Adipocyte (in vitro differentiated cells): Measurements from ENCODE around the gene MAD2L1.
A peak's percentile ranks its signal among the peaks of the same experiment; 100 is the strongest.

Source experiments
- DNase-seq: peaks from one replicate; pipeline ENCODE4 v3.0.0-alpha.2; 2015; ENCODE audit warnings: low read depth
- H3K27me3 ChIP-seq: replicated peaks from 2 replicates; pipeline ENCODE4 v1.7.0; 2013; ENCODE audit warnings: mild to moderate bottlenecking, low read length, moderate library complexity; ENCODE audit not compliant: control insufficient read depth, insufficient read depth
- H3K36me3 ChIP-seq: 2 replicates; pipeline ENCODE4 v1.7.0; 2013; ENCODE audit warnings: low read length, mild to moderate bottlenecking, moderate library complexity; ENCODE audit not compliant: control insufficient read depth, insufficient read depth, severe bottlenecking
- H3K4me1 ChIP-seq: 2 replicates; pipeline ENCODE4 v1.7.0; 2013; ENCODE audit warnings: mild to moderate bottlenecking, low read length, moderate library complexity; ENCODE audit not compliant: control insufficient read depth, insufficient read depth
- H3K4me3 ChIP-seq: 2 replicates; pipeline ENCODE4 v1.7.0; 2013; ENCODE audit warnings: mild to moderate bottlenecking, low read length, moderate library complexity
- H3K9ac ChIP-seq: 2 replicates; pipeline ENCODE4 v1.7.0; 2013; ENCODE audit warnings: mild to moderate bottlenecking, low read length, moderate library complexity
- H3K9me3 ChIP-seq: 2 replicates; pipeline ENCODE4 v1.7.0; 2013; ENCODE audit warnings: mild to moderate bottlenecking, low read length, moderate library complexity; ENCODE audit not compliant: control insufficient read depth

Gene MAD2L1

DNA sequence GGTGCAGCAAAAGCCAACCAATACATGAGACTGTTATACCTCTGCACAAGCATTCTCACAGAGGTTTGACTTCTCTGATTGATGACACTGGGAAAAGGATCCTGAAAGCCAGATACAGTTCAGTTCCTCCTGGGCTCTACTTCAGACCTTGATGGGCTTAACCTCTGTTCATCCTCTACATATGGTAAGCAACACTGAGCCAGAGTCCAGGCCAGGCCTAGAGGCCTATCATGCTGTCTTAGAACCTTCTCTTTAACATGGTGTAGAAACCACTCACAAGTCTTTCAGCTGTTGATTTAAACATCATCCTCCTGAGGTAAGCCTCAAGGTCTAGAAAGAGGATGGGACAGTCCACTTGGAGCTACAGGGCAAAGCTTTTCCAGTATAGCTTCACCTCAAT lies 9.2 kb downstream of the MAD2L1 start:
- Histone ChIP-seq H3K27me3 (no peaks in the 10 kb centered on the region), H3K36me3 (no peaks in the 10 kb centered on the region), H3K4me3 (no peak overlapping the region), H3K9me3 (no peaks in the 10 kb centered on the region), H3K9ac (no peak overlapping the region), H3K4me1 (peaks cover 22% of the 10 kb centered on the region)
- no peak for DNase-seq

DNA sequence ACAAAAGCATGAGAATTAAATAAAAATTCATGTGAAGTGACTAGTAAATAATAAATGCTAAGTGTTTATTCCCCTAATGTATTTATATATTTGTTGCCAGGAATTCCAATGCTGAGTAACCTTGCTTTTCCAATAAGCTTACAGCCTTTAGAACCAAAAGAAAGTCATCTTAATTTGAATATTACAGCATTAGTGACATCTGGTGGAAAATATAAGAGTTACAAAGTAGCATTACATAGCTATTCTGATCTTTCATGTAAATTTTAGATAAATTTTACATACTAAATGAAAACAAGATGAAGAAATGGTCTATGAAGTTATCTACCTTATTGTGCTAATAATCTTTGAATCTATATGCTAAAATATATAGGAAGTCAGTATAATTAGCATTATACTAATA lies 10.4 kb downstream of the MAD2L1 start:
- H3K27me3 ChIP-seq: no peaks in the 10 kb centered on the region
- peaks cover 22% of the 10 kb centered on the region for H3K4me1 ChIP-seq
- H3K9me3 ChIP-seq: no peaks in the 10 kb centered on the region
- H3K4me3 ChIP-seq: no peak overlapping the region
- H3K36me3 ChIP-seq: no peaks in the 10 kb centered on the region
- H3K9ac ChIP-seq: no peak overlapping the region
- peak; percentile 80 for DNase-seq

DNA sequence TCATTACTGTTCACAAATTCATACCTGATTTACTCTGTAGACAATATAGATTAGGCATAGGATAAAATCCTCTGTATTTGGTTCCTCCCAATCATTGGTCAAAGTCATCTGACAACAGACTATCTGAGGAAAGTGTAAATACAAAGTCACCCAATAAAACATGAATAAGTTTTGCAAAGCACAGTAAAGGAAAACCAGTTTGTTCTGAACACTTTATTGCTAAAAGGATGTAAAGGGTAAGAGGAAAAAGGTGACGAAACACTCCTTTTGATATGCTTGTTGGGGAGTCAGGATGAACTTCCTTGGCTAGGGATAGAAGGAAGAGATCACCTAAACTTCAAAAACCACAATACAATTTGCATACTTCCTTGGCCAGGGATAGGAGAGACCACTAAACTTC lies 10.9 kb downstream of the MAD2L1 start:
- Histone ChIP-seq H3K4me3 (no peak overlapping the region), H3K9ac (no peak overlapping the region), H3K27me3 (no peaks in the 10 kb centered on the region), H3K4me1 (peaks cover 22% of the 10 kb centered on the region), H3K36me3 (no peaks in the 10 kb centered on the region), H3K9me3 (no peaks in the 10 kb centered on the region)
- no peak for DNase-seq

DNA sequence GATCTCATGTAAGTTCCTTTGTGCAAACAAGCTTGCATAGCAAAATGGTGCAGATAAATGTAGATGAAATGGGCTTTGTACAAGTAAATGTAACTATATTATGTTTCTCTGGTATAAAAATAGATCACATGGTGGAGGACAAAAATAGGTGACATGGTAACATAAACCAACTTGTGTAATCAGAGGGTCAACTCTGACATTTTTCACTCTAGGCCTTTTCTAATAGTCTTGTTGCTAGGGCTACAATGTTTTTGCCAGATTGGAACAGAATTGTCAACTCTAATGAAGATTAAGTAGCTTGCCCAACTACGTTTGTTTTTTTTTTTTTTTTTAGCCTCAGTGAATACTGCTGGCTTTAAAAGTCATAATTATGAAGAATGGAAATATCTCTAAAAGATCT lies 11.5 kb downstream of the MAD2L1 start:
- Histone ChIP-seq H3K4me3 (no peak overlapping the region), H3K9me3 (no peaks in the 10 kb centered on the region), H3K36me3 (no peaks in the 10 kb centered on the region), H3K27me3 (no peaks in the 10 kb centered on the region), H3K4me1 (peaks cover 22% of the 10 kb centered on the region), H3K9ac (no peak overlapping the region)
- DNase-seq: no peak

DNA sequence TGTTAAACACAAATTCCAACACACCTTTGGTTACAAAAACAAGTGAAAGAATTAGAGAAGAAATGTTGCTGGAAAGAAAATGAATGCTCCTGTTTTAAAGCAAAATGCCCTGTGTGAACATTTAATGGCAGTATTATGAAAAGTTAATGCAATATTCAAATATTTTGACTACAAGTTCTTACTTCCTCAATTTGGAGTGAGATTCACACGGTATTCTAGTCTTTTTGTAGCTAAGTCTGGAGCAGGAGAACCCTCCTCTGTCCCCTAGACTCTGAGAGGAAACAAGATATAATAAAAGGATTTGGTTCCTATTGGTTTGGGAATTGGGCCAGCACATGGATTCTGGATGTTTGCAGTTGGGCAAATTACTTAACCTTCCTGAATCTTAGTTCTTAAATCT lies 12.7 kb downstream of the MAD2L1 start:
- Histone ChIP-seq H3K9me3 (no peaks in the 10 kb centered on the region), H3K9ac (no peak overlapping the region), H3K36me3 (no peaks in the 10 kb centered on the region), H3K27me3 (no peaks in the 10 kb centered on the region), H3K4me1 (peaks cover 22% of the 10 kb centered on the region), H3K4me3 (no peak overlapping the region)
- DNase-seq: no peak

DNA sequence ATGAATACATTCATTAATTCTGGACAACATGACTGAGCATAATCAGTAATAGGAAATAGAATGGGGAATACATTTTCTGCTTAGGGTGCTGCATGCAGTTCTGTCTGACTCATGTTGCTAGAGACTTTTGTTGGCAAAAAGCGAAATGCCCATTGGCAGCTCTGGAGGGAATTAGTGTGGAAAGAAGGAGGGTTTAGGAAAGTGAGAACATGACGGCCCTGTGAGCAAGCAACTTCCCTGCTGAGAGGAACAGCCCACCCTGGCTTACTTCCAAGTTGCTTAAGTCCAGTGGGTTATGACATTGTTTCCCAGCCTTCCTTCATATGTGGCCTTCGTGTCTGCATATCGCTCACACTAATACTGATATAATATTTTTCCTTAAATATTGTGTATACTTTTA lies 13.8 kb downstream of the MAD2L1 start:
- H3K9ac ChIP-seq: no peak overlapping the region
- DNase-seq: peak; percentile 92
- H3K4me1 ChIP-seq: peaks cover 22% of the 10 kb centered on the region
- no peaks in the 10 kb centered on the region for H3K27me3 ChIP-seq
- no peaks in the 10 kb centered on the region for H3K9me3 ChIP-seq
- H3K4me3 ChIP-seq: no peak overlapping the region
- H3K36me3 ChIP-seq: no peaks in the 10 kb centered on the region

DNA sequence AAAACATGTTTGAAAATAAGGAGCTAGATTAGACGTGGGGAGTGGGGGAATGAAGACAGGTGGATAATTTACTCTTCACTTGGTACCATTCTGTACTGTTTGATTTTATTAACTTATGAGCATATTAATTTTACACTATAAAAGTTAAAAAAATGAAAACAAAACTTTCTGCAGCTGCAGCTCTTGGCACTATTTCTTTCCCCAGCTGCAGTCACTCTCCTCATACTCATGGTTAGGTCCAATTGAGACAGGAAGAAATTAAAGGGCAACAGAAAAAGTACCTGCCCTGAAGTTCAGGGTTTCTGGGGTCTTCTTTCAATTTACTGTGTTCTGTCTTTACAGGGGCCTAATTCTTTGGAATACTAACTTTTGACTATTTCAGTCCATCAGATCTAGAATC lies 15.4 kb downstream of the MAD2L1 start:
- Histone ChIP-seq H3K9ac (no peak overlapping the region), H3K4me3 (no peak overlapping the region), H3K27me3 (no peaks in the 10 kb centered on the region), H3K36me3 (no peaks in the 10 kb centered on the region), H3K4me1 (peaks cover 22% of the 10 kb centered on the region), H3K9me3 (no peaks in the 10 kb centered on the region)
- no peak for DNase-seq

DNA sequence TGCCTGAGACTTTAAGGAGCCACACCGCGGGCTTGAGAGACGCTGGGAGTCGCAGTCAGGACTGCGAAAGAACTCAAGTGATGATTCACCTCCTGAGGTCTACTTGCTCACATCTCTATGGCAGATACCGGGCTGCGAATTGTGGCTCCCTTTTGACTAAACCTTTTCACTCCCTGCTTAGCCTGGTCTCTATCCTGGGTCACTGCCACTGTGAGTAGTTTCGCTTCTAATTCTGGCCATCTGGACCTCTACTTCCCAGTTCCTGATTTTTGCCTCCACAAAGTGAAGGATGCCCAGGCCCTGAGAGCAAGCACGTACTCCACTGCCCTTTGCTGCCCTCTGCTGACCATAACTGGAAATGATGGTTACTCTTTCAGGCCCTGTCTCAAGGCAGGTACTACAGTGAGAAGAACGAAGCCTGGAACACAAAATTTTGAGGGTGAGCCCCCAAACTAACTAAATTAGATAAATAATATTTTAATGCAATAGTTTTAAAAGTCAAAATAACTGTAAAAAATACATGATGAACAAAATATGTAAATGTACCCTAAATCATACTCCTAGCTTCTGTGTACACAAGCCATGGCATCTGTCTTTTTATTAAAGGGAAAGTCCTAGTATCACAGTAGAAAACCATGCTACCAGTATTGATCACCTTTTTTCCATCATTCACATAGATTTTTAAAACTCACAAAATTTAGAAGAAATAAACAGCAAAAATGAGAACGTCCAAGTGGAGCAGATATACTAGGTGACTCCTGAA lies 16.7 kb downstream of the MAD2L1 start:
- peak overlapping the region; percentile 77 for H3K4me3 ChIP-seq
- H3K4me1 ChIP-seq: peaks cover 14% of the 10 kb centered on the region
- no peaks in the 10 kb centered on the region for H3K27me3 ChIP-seq
- H3K9me3 ChIP-seq: no peaks in the 10 kb centered on the region
- peak; percentile 94 for DNase-seq
- H3K36me3 ChIP-seq: no peaks in the 10 kb centered on the region
- H3K9ac ChIP-seq: peak overlapping the region; percentile 63

DNA sequence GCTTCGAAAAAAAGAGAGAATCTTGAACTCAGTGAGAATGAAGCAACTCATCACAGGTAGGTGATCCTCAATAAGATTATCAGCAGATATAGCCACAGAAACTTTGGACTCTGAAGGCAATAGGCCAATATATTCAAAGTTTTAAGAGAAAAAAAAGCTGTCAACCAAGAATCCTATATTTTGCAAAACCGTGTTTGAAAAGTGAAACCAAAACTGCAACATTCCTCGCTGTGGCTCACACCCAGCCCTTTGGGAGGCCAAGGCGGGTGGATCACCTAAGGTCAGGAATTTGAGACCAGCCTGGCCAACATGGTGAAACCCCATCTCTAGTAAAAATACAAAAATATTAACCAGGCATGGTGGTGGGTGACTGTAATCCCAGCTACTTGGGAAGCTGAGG lies 22.8 kb downstream of the MAD2L1 start:
- Histone ChIP-seq H3K4me1 (no peaks in the 10 kb centered on the region), H3K9me3 (peaks cover 11% of the 10 kb centered on the region), H3K4me3 (no peak overlapping the region), H3K27me3 (no peaks in the 10 kb centered on the region), H3K36me3 (no peaks in the 10 kb centered on the region), H3K9ac (no peak overlapping the region)
- DNase-seq: no peak

DNA sequence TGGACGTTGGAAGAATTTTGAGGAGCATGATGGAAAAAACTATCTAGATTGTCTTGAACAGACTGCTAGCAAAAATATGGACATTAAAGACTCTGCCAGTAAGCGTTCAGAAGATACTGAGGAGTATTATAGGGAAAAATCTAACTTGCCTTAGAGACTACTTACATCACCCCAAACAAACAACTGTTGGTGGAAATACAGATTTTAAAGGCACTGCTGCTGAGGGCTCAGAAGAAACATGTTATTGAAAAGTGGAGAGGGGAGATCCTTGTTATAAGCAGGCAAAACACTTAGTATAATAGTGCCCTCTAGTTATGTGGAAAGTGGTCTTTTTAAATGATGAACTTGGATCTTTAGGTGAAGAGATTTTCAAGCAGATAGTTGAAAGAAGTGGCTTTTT lies 29.2 kb downstream of the MAD2L1 start:
- H3K9ac ChIP-seq: no peak overlapping the region
- DNase-seq: no peak
- no peaks in the 10 kb centered on the region for H3K4me1 ChIP-seq
- no peaks in the 10 kb centered on the region for H3K27me3 ChIP-seq
- no peak overlapping the region for H3K4me3 ChIP-seq
- H3K36me3 ChIP-seq: no peaks in the 10 kb centered on the region
- H3K9me3 ChIP-seq: no peaks in the 10 kb centered on the region

DNA sequence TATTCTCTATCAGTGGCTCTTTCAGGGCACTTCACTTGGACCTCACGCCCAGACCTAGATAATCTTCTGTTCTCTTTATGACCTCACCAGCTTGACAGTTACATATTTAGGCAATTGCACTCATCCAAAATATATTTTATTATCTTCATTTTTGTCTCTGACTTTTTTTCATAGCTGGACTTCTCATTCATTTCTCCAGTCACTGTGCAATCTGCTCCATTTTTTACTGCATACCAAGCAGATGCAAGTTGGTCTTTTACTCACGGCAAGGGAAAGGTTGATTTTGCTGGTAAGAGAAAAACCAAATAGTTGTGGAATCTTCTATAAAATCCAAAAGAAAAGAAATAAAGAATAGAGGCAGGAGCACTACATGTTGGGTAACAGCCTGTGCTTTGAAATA lies 31.7 kb downstream of the MAD2L1 start:
- Histone ChIP-seq H3K9ac (no peak overlapping the region), H3K27me3 (no peaks in the 10 kb centered on the region), H3K36me3 (no peaks in the 10 kb centered on the region), H3K4me3 (no peak overlapping the region), H3K4me1 (no peaks in the 10 kb centered on the region), H3K9me3 (no peaks in the 10 kb centered on the region)
- peak; percentile 23 for DNase-seq

DNA sequence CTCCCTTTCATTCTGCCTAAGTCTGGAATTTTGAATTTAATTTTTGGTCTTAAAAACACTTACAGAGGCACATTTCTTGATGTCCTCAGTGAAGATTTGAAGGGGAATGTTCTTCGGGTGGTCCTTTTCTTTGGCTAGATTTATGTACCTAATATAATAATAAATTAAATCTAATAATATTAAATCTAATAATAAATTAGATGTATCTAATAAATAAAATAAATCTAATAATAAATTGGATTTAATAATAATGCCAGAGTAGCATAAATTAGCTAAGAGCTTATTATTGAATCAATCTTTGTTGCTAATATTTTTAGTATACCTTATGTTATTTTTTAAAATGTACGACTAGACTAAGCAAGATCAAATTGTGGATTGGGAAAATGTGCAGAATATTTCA lies 39.8 kb downstream of the MAD2L1 start:
- no peaks in the 10 kb centered on the region for H3K9me3 ChIP-seq
- no peaks in the 10 kb centered on the region for H3K27me3 ChIP-seq
- no peak overlapping the region for H3K4me3 ChIP-seq
- H3K36me3 ChIP-seq: no peaks in the 10 kb centered on the region
- peaks cover 3% of the 10 kb centered on the region for H3K4me1 ChIP-seq
- DNase-seq: no peak
- no peak overlapping the region for H3K9ac ChIP-seq
